ENCODE data around the gene FRG2B.
"Not testable (repeated sequence)": the region's sequence is repeated elsewhere in the genome, so short reads cannot be mapped to it uniquely, and the experiment has no call there.

Gene FRG2B

GRCh38 chr10:133626695-133627094 lies at the start of gene FRG2B:
FRG2B (minus strand) TSS chr10:133626795; CDS start chr10:133626742, 53 bp downstream.
- DNase-seq (ENCODE audit: low spot score), result not testable (repeated sequence)

GRCh38 chr10:133667446-133667845 lies 40.9 kb upstream of the FRG2B start:
- DNase-seq (ENCODE audit: low spot score), result not testable (repeated sequence)

- DNase-seq (ENCODE audit: low spot score), result not testable (repeated sequence)
Measured at GRCh38 chr10:133663544-133664160, 37.1 kb upstream of the FRG2B start.

- not testable (repeated sequence) for DNase-seq (ENCODE audit: low spot score)
Measured at GRCh38 chr10:133661122-133661521, 34.5 kb upstream of the FRG2B start.

GRCh38 chr10:133660516-133660915 lies 33.9 kb upstream of the FRG2B start:
- DNase-seq (ENCODE audit: low spot score), result not testable (repeated sequence)

- DNase-seq (ENCODE audit: low spot score), result not testable (repeated sequence)
Measured at GRCh38 chr10:133657276-133657675, 30.7 kb upstream of the FRG2B start.

GRCh38 chr10:133648872-133649455 lies 22.4 kb upstream of the FRG2B start:
- not testable (repeated sequence) for DNase-seq (ENCODE audit: low spot score)

GRCh38 chr10:133647075-133647748 lies 20.6 kb upstream of the FRG2B start:
- DNase-seq (ENCODE audit: low spot score), result not testable (repeated sequence)

GRCh38 chr10:133637846-133638235 lies 11.2 kb upstream of the FRG2B start:
- DNase-seq (ENCODE audit: low spot score), result not testable (repeated sequence)

- DNase-seq (ENCODE audit: low spot score), result not testable (repeated sequence)
Measured at GRCh38 chr10:133637202-133637845, 10.7 kb upstream of the FRG2B start.

GRCh38 chr10:133630723-133631249 lies 4.2 kb upstream of the FRG2B start:
- DNase-seq (ENCODE audit: low spot score), result not testable (repeated sequence)

GRCh38 chr10:133622544-133622943 lies 4.1 kb downstream of the FRG2B start:
- DNase-seq (ENCODE audit: low spot score), result not testable (repeated sequence)

- DNase-seq (ENCODE audit: low spot score), result no peak
Measured at GRCh38 chr10:133618851-133619250, 7.7 kb downstream of the FRG2B start.

GRCh38 chr10:133617196-133617595 lies 9.4 kb downstream of the FRG2B start:
- DNase-seq (ENCODE audit: low spot score), result no peak

GRCh38 chr10:133616371-133617130 lies 10.0 kb downstream of the FRG2B start:
- no peak for DNase-seq (ENCODE audit: low spot score)

GRCh38 chr10:133614830-133615580 lies 11.6 kb downstream of the FRG2B start:
- no peak for DNase-seq (ENCODE audit: low spot score)

- no peak for DNase-seq (ENCODE audit: low spot score)
Measured at GRCh38 chr10:133613699-133614098, 12.9 kb downstream of the FRG2B start.

GRCh38 chr10:133611079-133611478 lies 15.5 kb downstream of the FRG2B start:
- DNase-seq (ENCODE audit: low spot score), result no peak

GRCh38 chr10:133608855-133609254 lies 17.7 kb downstream of the FRG2B start:
- DNase-seq (ENCODE audit: low spot score), result peak; percentile 38

GRCh38 chr10:133603434-133603833 lies 23.2 kb downstream of the FRG2B start:
- not testable (repeated sequence) for DNase-seq (ENCODE audit: low spot score)

- DNase-seq (ENCODE audit: low spot score), result no peak
Measured at GRCh38 chr10:133600657-133601056, 25.9 kb downstream of the FRG2B start.
